ENCODE measurements around the gene TGM5.

DNA sequence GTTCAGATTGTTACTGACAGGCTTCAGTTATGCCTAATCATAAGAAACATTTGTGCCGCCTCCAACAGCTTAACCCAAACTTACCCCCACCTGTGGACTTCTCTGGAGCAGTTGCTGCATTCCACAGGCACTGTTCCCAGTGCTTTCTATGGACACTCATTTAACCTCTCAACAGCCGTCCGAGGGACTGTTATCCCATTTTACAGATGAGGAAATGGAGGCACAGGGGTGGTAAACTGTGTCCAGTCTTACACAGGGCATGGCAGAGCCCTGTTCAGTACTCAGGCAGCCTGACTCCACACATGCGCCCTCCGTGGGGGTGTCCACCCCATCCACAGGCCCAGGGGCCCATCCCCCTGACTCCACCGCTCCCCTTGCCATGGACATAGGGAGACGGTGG is 14.3 kb upstream of the TGM5 start:
- TF ChIP-seq, protein P1, sequence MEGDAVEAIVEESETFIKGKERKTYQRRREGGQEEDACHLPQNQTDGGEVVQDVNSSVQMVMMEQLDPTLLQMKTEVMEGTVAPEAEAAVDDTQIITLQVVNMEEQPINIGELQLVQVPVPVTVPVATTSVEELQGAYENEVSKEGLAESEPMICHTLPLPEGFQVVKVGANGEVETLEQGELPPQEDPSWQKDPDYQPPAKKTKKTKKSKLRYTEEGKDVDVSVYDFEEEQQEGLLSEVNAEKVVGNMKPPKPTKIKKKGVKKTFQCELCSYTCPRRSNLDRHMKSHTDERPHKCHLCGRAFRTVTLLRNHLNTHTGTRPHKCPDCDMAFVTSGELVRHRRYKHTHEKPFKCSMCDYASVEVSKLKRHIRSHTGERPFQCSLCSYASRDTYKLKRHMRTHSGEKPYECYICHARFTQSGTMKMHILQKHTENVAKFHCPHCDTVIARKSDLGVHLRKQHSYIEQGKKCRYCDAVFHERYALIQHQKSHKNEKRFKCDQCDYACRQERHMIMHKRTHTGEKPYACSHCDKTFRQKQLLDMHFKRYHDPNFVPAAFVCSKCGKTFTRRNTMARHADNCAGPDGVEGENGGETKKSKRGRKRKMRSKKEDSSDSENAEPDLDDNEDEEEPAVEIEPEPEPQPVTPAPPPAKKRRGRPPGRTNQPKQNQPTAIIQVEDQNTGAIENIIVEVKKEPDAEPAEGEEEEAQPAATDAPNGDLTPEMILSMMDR (IDR thresholded peaks at IDR 0.05; ENCODE audit: low read depth, low read length, poor library complexity, severe bottlenecking), result no peak
- TF ChIP-seq EZH2phosphoT487 (IDR thresholded peaks at IDR 0.05; ENCODE audit: borderline replicate concordance, low read length), result no peak

Data from DOHH2 (cell line).